KMS-11 (cell line): ENCODE measurements around the gene HHAT.

ENCODE experiments used
- H2AFZ ChIP-seq: fragments of 200-600 bp; sonication (generic); 2 replicates; pipeline ENCODE4 v1.6.1; 2016; ENCODE audit warnings: antibody characterized with exemption, mixed run types, low read depth
- H3K27ac ChIP-seq: fragments of 200-600 bp; sonication (generic); 2 replicates; pipeline ENCODE4 v1.6.1; 2016; ENCODE audit warnings: mild to moderate bottlenecking, mixed run types
- H3K27me3 ChIP-seq: fragments of 200-600 bp; sonication (generic); 2 replicates; pipeline ENCODE4 v1.6.1; 2017; ENCODE audit warnings: mild to moderate bottlenecking, low read depth, mixed run types, moderate library complexity; ENCODE audit not compliant: insufficient read depth
- H3K36me3 ChIP-seq: fragments of 200-600 bp; sonication (generic); 2 replicates; pipeline ENCODE4 v1.6.1; 2017; ENCODE audit warnings: mild to moderate bottlenecking, mixed run types; ENCODE audit not compliant: insufficient read depth
- H3K4me1 ChIP-seq: fragments of 200-600 bp; sonication (generic); 2 replicates; pipeline ENCODE4 v1.6.1; 2016; ENCODE audit warnings: mild to moderate bottlenecking, low read depth, mixed run types; ENCODE audit not compliant: poor library complexity, severe bottlenecking
- H3K4me2 ChIP-seq: fragments of 200-600 bp; sonication (generic); 2 replicates; pipeline ENCODE4 v1.7.0; 2016; ENCODE audit warnings: mild to moderate bottlenecking, mixed run types
- H3K4me3 ChIP-seq: fragments of 200-600 bp; sonication (generic); IDR thresholded peaks from 2 replicates; pipeline ENCODE4 v1.6.1; 2017; ENCODE audit warnings: low read depth, low read length, mixed read lengths; ENCODE audit not compliant: insufficient read depth
- H3K79me2 ChIP-seq: fragments of 200-600 bp; sonication (generic); 2 replicates; pipeline ENCODE4 v1.6.1; 2016; ENCODE audit warnings: low read depth, mixed run types; ENCODE audit not compliant: insufficient read depth
- H3K9ac ChIP-seq: fragments of 200-600 bp; sonication (generic); 2 replicates; pipeline ENCODE4 v1.6.1; 2016; ENCODE audit warnings: mild to moderate bottlenecking, mixed run types
- H4K20me1 ChIP-seq: fragments of 200-600 bp; sonication (generic); 2 replicates; pipeline ENCODE4 v1.6.1; 2016; ENCODE audit warnings: mild to moderate bottlenecking, mixed run types; ENCODE audit not compliant: insufficient read depth
- TF ChIP-seq, protein P1 (sequence below): fragments of 200-600 bp; sonication (generic); conservative IDR thresholded peaks from 2 replicates; pipeline ENCODE4 v1.6.1; 2017; ENCODE audit warnings: low read depth, mild to moderate bottlenecking, antibody characterized with exemption, low read length, moderate library complexity, mixed read lengths

Gene HHAT

DNA sequence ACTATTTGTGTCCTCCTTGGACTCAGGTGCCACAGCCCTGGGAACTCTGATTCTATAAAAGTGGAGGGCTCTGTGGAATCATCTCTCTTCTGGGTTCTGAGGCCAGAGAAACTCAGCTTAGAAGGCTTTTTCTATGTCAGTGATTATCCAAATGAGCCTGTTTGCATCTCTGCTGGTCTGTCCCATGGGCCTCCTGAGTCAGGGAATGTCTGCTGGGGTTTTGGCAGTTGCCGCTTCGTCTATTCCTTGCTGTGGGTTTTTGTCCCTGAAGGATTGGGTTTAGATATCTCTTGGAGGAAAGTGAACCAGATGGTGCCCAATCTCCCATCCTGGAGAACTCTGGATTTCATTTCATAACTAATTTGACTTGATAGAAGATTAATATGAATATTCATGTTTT lies 297.6 kb downstream of the HHAT start:
- H3K9ac ChIP-seq = no peak overlapping the region
- H3K4me1 ChIP-seq = peaks cover 7% of the 10 kb centered on the region
- TF ChIP-seq, protein P1, sequence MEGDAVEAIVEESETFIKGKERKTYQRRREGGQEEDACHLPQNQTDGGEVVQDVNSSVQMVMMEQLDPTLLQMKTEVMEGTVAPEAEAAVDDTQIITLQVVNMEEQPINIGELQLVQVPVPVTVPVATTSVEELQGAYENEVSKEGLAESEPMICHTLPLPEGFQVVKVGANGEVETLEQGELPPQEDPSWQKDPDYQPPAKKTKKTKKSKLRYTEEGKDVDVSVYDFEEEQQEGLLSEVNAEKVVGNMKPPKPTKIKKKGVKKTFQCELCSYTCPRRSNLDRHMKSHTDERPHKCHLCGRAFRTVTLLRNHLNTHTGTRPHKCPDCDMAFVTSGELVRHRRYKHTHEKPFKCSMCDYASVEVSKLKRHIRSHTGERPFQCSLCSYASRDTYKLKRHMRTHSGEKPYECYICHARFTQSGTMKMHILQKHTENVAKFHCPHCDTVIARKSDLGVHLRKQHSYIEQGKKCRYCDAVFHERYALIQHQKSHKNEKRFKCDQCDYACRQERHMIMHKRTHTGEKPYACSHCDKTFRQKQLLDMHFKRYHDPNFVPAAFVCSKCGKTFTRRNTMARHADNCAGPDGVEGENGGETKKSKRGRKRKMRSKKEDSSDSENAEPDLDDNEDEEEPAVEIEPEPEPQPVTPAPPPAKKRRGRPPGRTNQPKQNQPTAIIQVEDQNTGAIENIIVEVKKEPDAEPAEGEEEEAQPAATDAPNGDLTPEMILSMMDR = no peak
- H3K27ac ChIP-seq = no peak overlapping the region
- no peak overlapping the region for H3K4me3 ChIP-seq
- no peaks in the 10 kb centered on the region for H3K27me3 ChIP-seq
- H4K20me1 ChIP-seq = no peaks in the 10 kb centered on the region
- no peaks in the 10 kb centered on the region for H3K79me2 ChIP-seq
- H3K4me2 ChIP-seq = no peak overlapping the region
- H2AFZ ChIP-seq = no peak overlapping the region
- no peaks in the 10 kb centered on the region for H3K36me3 ChIP-seq

DNA sequence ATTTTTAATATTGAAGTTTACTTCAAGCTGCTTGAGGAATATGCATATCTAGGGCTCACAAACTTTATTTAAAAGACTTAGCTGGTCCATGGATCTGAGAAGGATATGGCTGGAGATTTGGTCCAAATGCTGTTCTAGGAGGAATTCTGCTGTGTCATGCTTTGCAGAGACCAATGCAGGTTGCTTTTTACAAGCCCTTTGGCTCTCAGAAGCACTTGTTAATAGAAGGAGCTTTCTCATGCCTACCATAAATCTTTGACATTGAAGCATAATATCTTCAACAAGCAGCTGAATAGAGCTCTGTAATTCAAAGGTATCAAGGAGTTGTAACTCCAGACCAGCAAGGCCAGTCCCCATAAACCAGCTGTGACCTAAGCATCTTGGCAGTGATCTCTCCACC lies 299.1 kb downstream of the HHAT start:
- Histone ChIP-seq H3K27ac (no peak overlapping the region), H3K36me3 (no peaks in the 10 kb centered on the region), H3K4me2 (no peak overlapping the region), H3K9ac (no peak overlapping the region), H2AFZ (no peak overlapping the region), H4K20me1 (no peaks in the 10 kb centered on the region), H3K4me1 (peaks cover 7% of the 10 kb centered on the region), H3K79me2 (no peaks in the 10 kb centered on the region), H3K4me3 (no peak overlapping the region), H3K27me3 (no peaks in the 10 kb centered on the region)
- TF ChIP-seq, protein P1 = no peak

DNA sequence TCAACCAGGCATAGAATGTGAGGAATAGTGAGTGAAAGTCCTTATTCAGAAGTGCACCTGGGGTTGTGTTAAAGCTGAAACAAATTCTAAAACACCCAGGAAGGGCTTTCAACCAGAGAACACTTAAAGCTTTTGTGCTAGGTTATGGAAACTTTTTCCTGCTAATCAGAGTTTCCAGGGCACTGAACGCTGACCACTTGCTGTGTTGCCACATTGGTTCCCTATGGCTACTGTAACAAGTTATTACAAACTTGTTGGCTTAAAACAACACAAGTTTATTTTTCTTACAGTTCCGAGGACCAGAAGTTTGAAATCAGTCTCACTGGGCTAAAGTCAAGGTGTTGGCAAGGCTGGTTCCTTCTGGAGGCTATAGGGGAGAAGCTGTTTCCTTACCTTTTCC lies 300.6 kb downstream of the HHAT start:
- no peaks in the 10 kb centered on the region for H3K79me2 ChIP-seq
- H4K20me1 ChIP-seq = no peaks in the 10 kb centered on the region
- TF ChIP-seq, protein P1 = no peak
- H3K4me3 ChIP-seq = no peak overlapping the region
- H2AFZ ChIP-seq = no peak overlapping the region
- peaks cover 7% of the 10 kb centered on the region for H3K4me1 ChIP-seq
- H3K27me3 ChIP-seq = no peaks in the 10 kb centered on the region
- no peaks in the 10 kb centered on the region for H3K36me3 ChIP-seq
- H3K27ac ChIP-seq = no peak overlapping the region
- no peak overlapping the region for H3K9ac ChIP-seq
- no peak overlapping the region for H3K4me2 ChIP-seq

DNA sequence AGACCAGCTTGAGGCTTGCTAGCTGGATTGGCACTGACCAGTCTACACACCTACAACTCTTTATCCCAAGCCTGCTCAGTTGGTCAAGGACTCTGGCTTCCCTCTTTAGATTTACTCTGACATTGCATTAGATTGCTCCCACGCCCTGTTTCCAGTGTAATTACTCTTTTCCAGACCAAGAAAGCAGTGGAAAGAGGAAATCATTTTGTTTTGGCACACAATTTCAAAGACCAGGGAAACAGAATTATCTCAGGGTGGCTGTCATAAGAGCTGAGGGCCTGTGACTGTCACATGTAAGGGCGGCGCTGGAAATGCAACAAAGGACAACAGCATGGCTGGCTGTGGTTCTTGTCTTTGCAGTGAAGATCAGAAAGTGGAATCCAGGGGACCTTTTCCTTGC lies 302.7 kb downstream of the HHAT start:
- Histone ChIP-seq H3K36me3 (no peaks in the 10 kb centered on the region), H3K4me2 (no peak overlapping the region), H3K27ac (no peak overlapping the region), H2AFZ (no peak overlapping the region), H3K79me2 (no peaks in the 10 kb centered on the region), H3K9ac (no peak overlapping the region), H4K20me1 (no peaks in the 10 kb centered on the region), H3K27me3 (no peaks in the 10 kb centered on the region), H3K4me1 (peaks cover 7% of the 10 kb centered on the region), H3K4me3 (no peak overlapping the region)
- TF ChIP-seq, protein P1 = no peak
